CD4-positive, alpha-beta T cell treated with Interleukin-2 at 100 ng/mL for 4 hours (primary cell): Measurements from ENCODE around the gene SPATA31D1.
"Not testable (repeated sequence)": the region's sequence is repeated elsewhere in the genome, so short reads cannot be mapped to it uniquely, and the experiment has no call there.

Source experiments
- DNase-seq: peaks from one replicate; pipeline ENCODE4 v3.0.0-alpha.2; 2020; ENCODE audit warnings: low spot score

The SPATA31D1 gene

DNA sequence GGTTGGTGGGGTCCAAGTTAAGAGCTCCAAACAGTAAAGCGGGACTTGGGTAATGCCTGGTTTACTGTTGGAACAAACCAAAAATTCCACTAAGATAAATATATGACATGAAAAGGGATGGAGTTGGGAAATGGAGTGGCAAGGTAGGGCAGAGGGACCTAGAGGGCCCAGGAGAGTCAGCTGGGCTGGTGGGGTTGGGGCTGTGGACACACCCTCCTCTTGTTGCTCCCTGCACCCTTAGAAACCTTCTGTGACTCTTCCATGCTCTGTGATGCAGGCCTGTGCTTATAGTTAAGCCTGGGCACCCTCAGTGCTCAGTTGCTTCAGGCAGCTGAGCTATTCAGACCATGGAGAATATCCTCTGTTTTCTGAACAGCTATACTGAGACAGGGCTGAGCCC, at the start of gene SPATA31D1:
TSS of gene SPATA31D1 (plus strand) at position 301 of the 400 bp plus-strand sequence. CDS start at position 348, 47 bp downstream.
- not testable (repeated sequence) for DNase-seq

DNA sequence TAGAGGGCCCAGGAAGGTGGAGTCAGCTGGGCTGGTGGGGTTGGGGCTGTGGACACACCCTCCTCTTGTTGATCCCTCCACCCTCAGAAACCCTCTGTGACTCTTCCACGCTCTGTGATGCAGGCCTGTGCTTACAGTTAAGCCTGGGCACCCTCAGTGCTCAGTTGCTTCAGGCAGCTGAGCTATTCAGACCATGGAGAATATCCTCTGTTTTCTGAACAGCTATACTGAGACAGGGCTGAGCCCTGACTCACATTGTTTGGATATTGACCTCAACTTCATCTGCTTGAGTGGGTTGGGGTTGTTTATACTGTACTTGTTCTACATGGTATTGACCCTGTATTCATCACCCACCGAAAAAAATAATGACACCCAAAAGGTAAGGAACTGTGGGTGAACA, 45.2 kb upstream of the SPATA31D1 start, which contains the start of gene SPATA31D3:
TSS of gene SPATA31D3 (plus strand) at position 108 of the 400 bp plus-strand sequence. CDS start at position 194, 86 bp downstream.
- DNase-seq, result not testable (repeated sequence)

DNA sequence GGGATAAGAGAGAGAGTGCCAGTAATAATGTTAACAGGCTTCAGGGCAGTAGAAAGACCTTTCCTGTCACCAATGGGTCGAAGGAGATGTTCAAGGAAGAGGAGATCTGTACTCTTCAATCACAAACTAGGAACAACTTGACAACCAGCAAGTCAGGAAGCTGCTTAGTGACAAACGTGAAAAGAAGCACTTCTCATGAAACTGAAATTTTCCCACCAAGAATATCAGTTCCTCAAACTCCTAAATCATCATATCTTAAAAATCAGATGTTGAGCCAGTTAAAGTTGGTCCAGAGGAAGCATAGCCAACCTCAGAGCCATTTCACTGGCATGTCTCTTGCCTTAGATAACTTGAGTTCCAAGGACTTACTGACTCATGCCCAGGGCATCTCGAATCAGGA, 39.9 kb upstream of the SPATA31D1 start:
- DNase-seq, result not testable (repeated sequence)

DNA sequence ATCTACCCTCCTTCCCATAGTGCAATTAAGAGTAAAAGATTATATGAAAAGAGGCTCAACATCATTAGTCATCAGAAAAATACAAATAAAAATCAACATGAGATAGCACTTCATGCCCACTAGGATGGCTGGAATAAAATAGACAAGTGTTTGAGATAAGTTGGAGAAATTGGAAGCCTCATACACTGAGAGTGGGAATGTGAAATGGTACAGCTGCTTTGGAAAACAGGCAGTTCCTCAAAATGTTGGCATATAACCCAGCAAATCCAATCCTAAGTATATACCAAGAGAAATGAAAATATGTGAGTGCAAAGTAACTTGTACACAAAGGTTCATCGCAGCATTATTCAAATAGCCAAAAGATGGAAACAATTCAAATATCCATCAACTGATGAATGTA, 35.5 kb upstream of the SPATA31D1 start:
- DNase-seq, result no peak

DNA sequence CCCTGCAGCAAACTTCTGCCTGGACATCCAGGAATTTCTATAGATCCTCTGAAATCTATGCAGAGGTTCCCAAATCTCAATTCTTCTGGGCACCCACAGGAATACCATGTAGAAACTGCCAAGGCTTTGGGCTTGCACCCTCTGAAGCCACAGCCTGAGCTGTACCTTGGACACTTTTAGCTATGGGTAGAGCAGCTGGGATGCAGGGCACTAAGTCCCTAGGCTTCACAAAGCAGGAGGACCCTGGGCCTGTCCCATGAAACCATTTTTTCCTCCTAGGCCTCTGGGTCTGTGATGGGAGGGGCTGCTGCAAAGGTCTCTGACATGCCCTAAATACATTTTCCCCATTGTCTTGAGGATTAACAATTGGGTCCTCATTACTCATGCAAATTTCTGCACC, 32.9 kb upstream of the SPATA31D1 start:
- DNase-seq, result no peak

DNA sequence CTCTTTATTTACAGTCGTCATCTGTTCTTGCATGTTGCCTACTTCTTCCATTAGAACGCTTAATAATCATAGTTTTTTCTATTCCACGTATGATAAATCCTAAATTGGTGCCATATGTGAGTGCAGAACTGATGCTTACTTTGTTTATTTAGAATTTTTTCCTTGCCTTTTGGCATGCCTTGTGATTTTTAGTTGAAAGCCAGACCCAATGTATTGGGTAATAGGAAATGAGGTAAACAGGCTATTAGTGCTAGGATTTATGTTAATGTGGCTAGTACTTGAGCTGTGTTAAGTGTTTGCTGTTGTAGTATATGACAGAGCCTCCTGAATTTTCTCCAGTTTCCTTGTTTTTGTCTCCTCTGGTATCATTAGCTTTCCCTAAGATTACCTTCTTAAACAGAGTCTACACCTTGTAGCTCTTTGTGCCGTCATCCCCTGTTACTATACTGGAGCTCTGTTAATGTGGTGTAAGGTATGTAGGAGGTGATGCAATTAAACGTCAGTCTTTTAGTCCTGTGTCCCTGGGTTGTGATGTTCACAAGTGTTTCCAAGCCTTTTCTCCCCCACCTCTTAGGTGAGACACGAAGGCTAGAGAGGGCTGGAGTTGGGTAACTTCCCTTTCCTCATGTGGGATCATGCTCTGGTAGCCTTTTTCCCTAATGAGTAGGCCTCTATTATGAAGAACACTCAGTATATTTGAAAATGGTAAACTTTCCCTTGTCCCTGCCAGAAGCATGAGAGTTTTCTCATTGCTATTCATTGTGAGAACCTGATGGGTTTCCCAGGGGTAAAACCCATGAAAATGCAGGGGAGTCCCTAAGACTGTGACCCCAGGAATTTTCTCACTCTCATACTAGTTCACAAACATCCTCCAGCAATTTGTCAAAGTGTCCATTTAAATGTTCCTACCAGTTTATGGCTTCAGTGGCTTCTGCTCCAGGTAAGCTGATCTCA, 24.1 kb upstream of the SPATA31D1 start:
- no peak for DNase-seq

DNA sequence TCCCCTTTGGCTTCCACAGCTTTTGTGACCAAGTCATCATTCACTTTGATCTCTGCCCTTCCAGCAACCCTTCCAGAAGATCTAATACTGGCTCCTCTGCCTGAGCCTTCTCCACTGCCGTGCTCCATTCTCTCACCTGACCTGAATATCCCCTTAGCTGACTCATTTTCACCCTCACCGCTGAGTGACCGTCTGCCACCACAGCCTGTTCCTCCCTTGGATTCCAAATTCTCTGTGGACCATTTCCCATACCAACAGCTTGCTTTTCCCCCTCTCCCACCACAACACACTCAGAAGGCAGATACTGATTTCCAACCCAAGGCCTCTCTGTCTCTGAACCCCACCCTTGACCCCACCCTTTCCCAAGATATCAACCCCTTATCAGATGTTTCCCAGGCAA, 20.5 kb upstream of the SPATA31D1 start:
- no peak for DNase-seq

DNA sequence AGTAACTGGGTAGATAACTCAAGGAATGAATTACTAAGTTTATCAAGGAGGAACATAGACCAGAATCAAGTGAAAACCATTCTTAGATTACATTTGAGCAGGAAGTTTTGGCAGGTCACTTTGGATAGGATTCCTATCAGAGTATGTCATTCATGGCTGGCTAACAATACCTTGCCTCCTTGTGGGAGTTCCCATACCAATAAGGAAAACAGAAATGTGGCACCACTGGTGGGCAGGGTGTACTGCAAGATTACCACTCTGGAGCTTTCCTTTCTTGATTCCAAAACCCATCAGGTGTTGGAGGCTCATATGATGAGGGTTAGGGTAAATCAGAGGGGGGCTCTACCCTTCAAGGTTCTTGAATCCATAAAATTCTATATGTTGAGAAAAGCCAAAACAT, 18.6 kb upstream of the SPATA31D1 start:
- no peak for DNase-seq

DNA sequence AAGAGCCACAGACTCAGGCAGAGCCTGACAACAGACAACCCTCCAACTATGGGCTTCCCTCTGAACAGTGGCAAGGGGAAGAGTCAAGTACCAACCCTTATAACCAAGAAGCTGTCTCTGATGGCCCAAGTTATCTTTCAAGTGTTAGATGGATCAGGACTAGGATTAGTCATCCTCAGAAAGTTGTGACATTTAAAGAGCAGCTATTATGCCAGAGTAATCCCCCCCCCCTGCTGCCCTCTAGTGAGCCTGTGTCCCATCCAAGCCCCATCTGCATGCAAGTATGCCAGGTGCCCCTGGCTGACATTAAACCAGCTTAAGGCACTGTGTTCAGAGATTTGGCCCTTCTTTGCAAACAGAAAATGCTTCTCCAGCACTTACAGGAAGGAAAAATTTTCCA, 16.8 kb upstream of the SPATA31D1 start:
- DNase-seq, result no peak

DNA sequence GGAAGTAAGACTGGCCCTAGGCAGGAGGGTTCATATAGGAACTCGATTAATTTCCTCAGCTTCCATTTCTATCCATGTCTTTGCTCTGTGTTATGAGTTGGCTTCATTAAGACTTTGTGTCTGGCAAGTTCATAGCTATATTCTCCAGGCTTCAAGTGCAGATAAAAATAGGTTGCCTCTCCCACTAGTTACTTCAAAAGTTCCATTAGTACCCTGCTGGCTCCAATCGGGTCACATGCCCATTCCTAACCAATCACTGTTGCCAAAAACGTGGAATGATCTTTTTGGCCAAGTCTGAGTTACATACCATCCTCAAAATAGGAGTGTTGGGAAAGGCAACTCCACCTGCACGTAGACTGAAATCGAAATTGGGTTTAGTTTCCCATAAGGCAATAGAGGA, 13.8 kb upstream of the SPATA31D1 start:
- DNase-seq, result no peak

DNA sequence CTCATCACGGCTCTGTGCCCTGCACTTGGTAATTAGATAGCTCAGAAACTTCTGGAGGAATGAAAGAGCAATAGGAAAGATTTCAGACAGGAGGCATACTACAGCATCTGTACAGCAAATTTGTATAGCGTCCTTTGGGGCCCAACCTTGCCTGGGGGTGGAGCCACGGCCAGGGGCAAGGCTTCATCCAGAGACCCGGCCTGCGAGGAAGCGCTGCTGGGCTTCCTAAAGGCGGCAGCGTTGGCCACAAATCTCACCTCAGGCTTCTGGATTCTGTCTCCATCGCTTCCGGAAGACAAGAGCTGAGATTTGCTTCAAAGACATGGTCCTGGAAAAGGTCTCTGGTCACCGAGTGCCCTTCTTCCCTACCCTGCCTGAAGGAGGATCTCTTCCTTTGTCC, 12.2 kb upstream of the SPATA31D1 start:
- no peak for DNase-seq

DNA sequence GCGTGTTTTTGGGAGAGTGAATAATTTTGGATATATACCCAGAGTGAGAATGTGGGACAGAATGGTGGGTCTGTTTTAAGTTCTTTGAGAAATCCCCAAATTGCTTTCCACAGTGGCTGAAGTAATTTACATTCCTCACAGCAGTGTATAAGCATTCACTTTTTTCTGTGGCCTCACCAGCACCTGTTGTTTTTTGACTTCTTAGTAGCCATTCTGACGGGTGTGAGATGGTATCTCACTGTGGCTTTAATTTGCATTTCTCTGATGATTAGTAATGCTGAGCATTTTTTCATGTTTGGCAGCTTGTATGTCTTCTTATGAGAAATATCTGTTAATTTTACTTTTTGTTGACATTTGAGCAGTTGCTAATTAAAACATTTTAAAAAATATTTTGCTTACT, 9.4 kb upstream of the SPATA31D1 start:
- DNase-seq, result no peak

DNA sequence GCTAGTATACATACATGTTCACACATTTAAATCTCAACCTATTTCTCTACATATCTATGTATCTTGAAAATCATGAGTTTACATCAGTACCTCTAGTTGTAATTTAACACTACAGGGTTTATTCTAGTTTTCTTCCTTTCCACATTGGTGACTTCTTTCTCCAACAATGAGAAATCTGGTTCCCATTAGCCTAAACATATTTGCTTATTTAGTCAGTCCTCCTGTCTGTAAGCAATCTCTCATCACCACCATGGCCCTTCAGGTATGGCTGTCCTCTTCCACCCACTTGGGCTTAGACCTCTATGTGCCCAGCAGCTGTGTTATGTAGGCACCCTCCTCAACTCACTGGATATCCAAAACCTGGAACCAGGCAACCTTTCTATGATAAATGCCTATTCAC, 8.0 kb upstream of the SPATA31D1 start:
- no peak for DNase-seq

DNA sequence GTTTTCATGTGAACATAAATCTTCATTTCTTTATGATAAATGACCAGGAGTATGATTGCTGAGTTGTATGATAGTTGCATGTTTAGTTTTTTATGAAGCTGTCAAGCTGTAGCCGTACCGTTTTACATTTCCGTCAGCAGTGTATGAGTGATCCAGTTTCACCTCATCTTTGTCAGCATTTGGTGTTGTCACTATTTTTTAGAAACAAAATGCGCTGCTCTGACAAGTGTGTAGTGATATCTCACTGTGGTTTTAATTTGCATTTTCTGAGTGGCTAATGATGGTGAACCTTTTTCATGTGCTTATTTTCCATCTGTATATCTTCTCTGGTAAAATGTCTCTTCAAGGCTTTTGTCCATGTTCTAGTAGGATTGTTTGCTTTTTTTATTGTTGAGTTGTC, 6.7 kb upstream of the SPATA31D1 start:
- DNase-seq, result no peak

DNA sequence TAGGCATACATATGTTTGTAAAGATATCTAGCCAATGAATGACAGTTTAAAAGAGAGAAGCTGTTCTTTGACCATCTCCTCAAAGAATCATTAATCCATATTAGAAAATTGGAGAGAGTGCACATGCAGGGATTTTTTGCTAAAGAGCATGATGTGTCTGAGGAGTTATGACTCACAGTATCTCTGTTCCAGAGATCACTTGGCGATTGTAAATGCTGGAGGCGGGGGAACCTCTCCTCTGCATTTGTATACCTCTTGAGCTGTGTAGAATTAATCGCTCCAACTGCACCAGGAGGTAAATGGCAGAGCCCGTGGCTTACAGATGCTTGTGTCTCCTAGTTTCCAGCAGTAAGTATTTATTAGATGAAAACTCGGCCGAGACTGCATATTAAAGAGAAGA, 3.6 kb upstream of the SPATA31D1 start:
- no peak for DNase-seq

DNA sequence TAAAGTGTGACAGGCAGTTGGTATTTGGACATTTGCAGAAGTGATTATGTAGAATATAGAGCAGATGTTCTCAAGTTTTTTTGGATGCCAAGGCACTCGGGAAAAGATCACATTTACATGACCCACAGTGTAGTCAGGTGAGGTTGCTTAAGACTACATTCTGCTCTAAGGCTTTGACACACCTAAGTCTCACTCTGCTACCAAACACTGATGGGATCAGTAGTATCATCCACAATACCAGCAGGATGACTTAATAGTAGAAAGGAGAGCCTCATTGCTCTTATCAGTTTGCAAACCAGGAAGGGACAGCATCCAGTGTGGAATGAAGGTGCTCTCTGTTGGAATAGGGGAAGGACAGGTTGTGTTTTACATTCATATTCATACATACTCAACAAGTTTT, 2.5 kb upstream of the SPATA31D1 start:
- no peak for DNase-seq

DNA sequence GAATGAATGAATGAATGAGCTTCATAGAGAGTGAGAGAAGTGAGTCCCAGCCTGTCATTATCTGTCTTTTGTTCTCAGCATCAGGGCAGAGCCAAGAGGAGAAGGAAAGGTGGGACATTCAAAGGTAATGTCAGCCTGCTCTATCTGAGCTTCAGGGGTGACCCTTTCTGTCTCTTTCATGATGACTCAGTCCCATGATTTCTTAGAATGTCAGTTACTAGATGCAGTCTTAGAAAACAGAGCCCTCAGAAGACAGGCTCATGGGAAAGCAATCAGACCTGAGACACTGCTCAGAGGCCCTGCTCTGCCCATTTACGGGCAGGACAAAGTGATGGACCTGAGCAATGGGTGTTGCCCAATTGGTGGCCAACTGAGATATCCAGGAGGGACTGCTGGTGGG, 1.1 kb downstream of the SPATA31D1 start:
- no peak for DNase-seq

DNA sequence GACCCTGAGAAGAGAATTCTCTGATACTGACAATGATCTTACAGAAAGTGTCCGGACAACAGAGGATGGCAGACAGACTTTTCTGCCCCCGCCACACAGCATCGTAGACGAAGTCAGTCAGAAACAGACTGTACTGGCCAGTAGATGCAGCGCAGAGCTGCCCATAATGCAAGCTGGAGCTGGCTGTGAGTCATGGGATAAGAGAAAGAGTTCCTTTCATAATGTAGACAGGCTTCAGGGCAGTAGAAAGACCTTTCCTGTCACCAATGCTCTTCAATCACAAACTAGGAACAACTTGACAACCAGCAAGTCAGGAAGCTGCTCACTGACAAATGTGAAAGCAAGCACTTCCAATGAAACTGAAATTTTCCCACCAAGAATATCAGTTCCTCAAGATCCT, 5.1 kb downstream of the SPATA31D1 start:
- DNase-seq, result no peak

DNA sequence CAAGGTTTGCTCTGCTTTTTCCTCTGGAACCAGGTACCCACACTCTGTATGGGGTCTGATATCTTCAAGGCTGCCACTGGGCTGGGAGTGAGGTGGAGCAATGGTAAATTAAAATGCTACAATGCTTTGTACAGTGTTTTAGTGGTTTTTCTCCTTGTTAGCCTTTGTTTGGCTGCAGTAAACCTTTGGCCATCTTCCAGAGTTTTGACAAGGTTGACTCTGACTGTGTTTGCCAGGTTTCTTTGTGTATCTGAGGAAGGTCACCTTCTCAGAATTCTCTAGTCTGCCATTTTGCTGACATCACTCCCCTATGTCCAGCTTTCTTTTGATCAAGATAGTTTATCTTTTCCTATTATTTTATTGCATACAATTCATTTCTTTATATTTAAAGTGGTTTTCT, 11.2 kb downstream of the SPATA31D1 start:
- no peak for DNase-seq

DNA sequence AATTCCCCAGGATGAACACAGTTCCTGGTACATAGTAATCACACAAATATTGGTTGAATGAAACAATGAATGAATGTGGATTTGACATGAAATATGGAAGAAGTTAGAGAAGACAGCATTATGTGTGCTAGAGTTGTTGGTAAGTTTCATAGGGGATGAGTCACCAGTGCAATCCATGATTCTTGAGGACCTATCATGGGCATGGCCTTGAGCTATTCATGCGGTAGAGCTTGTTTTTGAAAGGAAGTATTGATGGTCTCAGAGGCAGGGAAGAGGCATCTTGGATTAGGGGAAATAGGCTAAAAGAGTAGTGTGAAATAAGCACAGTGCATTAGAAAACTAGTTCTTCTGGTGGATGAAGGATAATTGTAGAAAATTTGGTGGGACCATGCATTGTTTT, 22.1 kb downstream of the SPATA31D1 start:
- no peak for DNase-seq

DNA sequence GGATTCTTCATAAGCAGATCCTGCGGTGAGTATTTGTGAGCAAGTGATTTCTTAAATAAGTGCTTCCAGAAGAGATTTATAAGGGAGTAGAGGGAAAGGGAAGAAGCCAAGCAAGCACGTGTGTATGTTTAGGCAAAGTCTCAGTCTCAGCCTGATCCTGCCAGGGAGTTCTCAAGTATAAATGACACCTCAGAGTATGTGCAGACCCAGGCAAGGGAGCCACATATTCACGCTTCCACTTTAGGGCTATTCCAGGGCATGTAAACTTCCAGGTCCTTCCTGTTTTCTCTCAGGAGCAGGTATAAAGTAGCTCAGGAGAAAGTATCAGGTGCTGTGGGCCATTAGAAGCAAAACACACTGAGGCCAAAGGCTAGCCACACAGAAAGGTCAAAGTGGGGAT, 22.6 kb downstream of the SPATA31D1 start:
- no peak for DNase-seq

DNA sequence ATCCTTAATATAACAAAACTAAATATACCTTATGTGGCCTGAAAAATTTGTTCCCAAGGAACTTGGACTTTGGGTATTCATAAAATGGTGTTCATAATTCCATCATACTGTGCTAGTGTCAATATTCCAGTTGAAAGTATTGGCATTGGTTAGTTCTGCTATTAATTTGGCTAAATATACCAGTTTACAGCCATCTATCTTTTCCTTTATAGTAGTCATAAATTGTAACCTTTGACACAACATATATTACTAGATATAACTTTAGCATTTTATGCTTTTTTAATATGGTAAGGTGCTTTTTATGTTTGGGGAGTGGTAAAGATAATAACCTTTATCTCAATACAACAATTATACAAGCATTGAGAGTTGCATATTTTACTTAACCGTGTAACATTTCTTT, 23.7 kb downstream of the SPATA31D1 start:
- DNase-seq, result no peak

DNA sequence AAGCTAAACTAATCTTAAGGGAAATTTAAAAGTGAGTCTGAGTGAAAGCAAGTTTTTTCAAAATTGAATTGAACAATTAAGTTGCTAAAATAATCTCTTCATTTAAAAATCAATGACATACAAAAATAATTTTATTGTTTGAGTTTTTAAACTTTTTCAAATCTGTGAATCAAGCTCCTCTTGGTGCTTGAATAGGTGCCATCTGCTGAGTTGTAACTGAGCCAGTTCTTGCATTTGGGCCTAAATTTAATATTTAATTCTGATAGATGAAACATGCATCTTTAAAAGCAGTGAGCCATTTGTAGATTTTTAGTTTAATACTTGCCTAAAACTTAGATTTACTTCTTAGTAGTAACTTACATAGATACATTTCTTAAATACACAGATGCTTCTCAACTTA, 31.8 kb downstream of the SPATA31D1 start:
- no peak for DNase-seq

DNA sequence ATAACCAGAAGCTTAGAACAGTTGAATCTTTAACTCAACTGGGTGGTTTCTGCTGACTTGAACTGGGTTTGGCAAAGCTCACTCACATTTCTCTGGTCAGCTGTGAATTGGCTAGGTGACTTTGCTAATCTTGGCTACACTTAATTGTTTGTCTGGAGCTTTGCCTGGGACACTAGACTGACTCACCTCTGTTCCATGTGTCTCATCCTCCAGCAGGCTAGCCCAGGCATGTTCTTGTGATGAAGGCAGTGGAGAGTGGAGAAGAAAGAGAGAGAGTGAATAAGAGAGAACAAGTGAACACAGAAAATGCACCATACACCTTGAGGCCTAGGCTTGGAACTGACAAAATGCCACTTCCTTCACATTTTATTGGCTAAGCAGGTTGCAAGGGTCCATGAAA, 32.6 kb downstream of the SPATA31D1 start:
- DNase-seq, result no peak
